Ramos (cell line): ENCODE measurements around the gene ANKRD6.

ENCODE experiments used
- in situ Hi-C: fragments of 300-500 bp; cut with MboI; formaldehyde crosslinking; loops from one replicate; pipeline ENCODE4 v1.14.3; 2022; ENCODE audit warnings: low sequenced_read_pairs; ENCODE audit not compliant: unreplicated experiment

The ANKRD6 gene

GRCh38 chr6:89462503-89462902 is 29.6 kb downstream of the ANKRD6 start:
- in situ Hi-C loops = no loop called here

GRCh38 chr6:89464295-89464694 is 31.3 kb downstream of the ANKRD6 start:
- in situ Hi-C loops = no loop called here

- in situ Hi-C loops = no loop called here
These were observed 34.5 kb downstream of the ANKRD6 start for GRCh38 chr6:89467437-89467836.

- in situ Hi-C loops = no loop called here
These were observed 36.0 kb downstream of the ANKRD6 start for GRCh38 chr6:89468998-89469397.

GRCh38 chr6:89471287-89471867 is 38.4 kb downstream of the ANKRD6 start:
- in situ Hi-C loops = no loop called here

GRCh38 chr6:89475101-89475500 is 42.1 kb downstream of the ANKRD6 start:
- in situ Hi-C loops = no loop called here

GRCh38 chr6:89475634-89476033 is 42.7 kb downstream of the ANKRD6 start:
- in situ Hi-C loops = no loop called here

GRCh38 chr6:89479897-89480296 is 46.9 kb downstream of the ANKRD6 start:
- in situ Hi-C loops = no loop called here

- in situ Hi-C loops = no loop called here
These were observed 48.7 kb downstream of the ANKRD6 start for GRCh38 chr6:89481695-89482094.

- in situ Hi-C loops = no loop called here
These were observed 49.2 kb downstream of the ANKRD6 start for GRCh38 chr6:89482126-89482525.

- in situ Hi-C loops = no loop called here
These were observed 50.3 kb downstream of the ANKRD6 start for GRCh38 chr6:89483111-89483720.

GRCh38 chr6:89485320-89485719 is 52.4 kb downstream of the ANKRD6 start:
- in situ Hi-C loops = no loop called here

GRCh38 chr6:89487864-89488263 is 54.9 kb downstream of the ANKRD6 start:
- in situ Hi-C loops = no loop called here

- in situ Hi-C loops = no loop called here
These were observed 55.5 kb downstream of the ANKRD6 start for GRCh38 chr6:89488438-89488837.

GRCh38 chr6:89489078-89489477 is 56.1 kb downstream of the ANKRD6 start:
- in situ Hi-C loops = no loop called here

- in situ Hi-C loops = no loop called here
These were observed 59.2 kb downstream of the ANKRD6 start for GRCh38 chr6:89492025-89492640.

- in situ Hi-C loops = no loop called here
These were observed 61.3 kb downstream of the ANKRD6 start for GRCh38 chr6:89494131-89494793.

GRCh38 chr6:89495961-89496535 is 63.1 kb downstream of the ANKRD6 start:
- in situ Hi-C loops = no loop called here

GRCh38 chr6:89500611-89501010 is 67.7 kb downstream of the ANKRD6 start:
- in situ Hi-C loops = no loop called here

GRCh38 chr6:89501222-89501621 is 68.3 kb downstream of the ANKRD6 start:
- in situ Hi-C loops = no loop called here

GRCh38 chr6:89501753-89502152 is 68.8 kb downstream of the ANKRD6 start:
- in situ Hi-C loops = no loop called here
